Pancreas (tissue), 10 donors: Measurements from ENCODE around the gene IL6R. TPM values are rescaled to one million over a fixed set of nuclear protein-coding genes. Genes with fewer than 3 reads are reported as not detected.

Experiments
- ATAC-seq, 4 donors: fragments of 200-7000 bp; cut with Tn5 transposase; one replicate each; pipeline versions ENCODE4 v1.8.0 to v1.9.1; 2020; ENCODE audit warnings: mild to moderate bottlenecking in 4 of 4, moderate library complexity in 4 of 4
- DNase-seq, 6 donors: peaks; one replicate each; pipeline ENCODE4 v3.0.0-alpha.2; 2020
- FAIRE-seq: peaks from 2 replicates; lab custom pipeline; 2012; peaks lifted over from hg19 to GRCh38; lab: Jason Lieb, UNC
- H3K27ac ChIP-seq, 4 donors: fragments of 200-600 bp; sonication (generic); 1 replicate in 3 of 4; 2 replicates in 1 of 4; pipeline versions ENCODE4 v1.5.0 to v1.8.0; 2020
- H3K27me3 ChIP-seq, 4 donors: fragments of 200-600 bp; one replicate each; pipeline ENCODE4 v1.8.0; 2021
- H3K36me3 ChIP-seq, 3 donors: fragments of 200-600 bp; sonication (generic) in 1 of 3; one replicate each; pipeline versions ENCODE4 v1.5.0 to v1.8.0; 2020 to 2021
- H3K4me1 ChIP-seq, 3 donors: fragments of 200-600 bp; one replicate each; pipeline ENCODE4 v1.8.0; 2021
- H3K4me3 ChIP-seq, 4 donors: fragments of 200-600 bp; sonication (generic) in 2 of 4; one replicate each; pipeline versions ENCODE4 v1.5.0 to v1.8.0; 2020 to 2021
- H3K9me3 ChIP-seq, 4 donors: fragments of 200-600 bp; one replicate each; pipeline ENCODE4 v1.8.0; 2021
- CTCF ChIP-seq, 4 donors: fragments of 200-600 bp; sonication (generic) in 3 of 4; IDR thresholded peaks; one replicate each; pipeline versions ENCODE4 v1.5.0 to v1.8.0; 2021; ENCODE audit warnings: antibody characterized with exemption in 4 of 4
- WGBS, 2 donors: extraction: QIAGEN DNeasy Blood & Tissue Kit; methylation state at CpG; one replicate each; pipeline ENCODE4 v1.1.7; 2013; 5-methylcytosine and 5-hydroxymethylcytosine counted together
- intact Hi-C, 3 donors: fragments of 100-400 bp; cut with DNase I; formaldehyde crosslinking; loops; one replicate each; pipeline versions ENCODE4 v1.11.1 to v1.14.2; 2022
- polyA plus RNA-seq, 2 donors: library from polyadenylated mRNA; stranded (reverse); fragments of 200-250 nt; gene quantifications; one replicate each; pipeline ENCODE4 v1.2.3, GENCODE V29; 2013
- total RNA-seq, 6 donors: library from RNA; stranded (reverse); fragmentation: NEBNext Ultra II Directional in 4 of 6; extraction: Animal tissue kit (Norgen Biotek cat#: 25700) in 4 of 6; gene quantifications; one replicate each; pipeline versions ENCODE4 v1.2.1 to v1.2.4, GENCODE V29; 2021 to 2023
- donor health status: healthy with polysubstance abuse.
- donor health status: DM: no; HTN: no; CAD: no; lungs with moderate emphysema.
- donor health status: DM: no; HTN: no; CAD: no.
- donor health status: control.
- donor health status: control.
- donor health status: Bipolar disorder and iron deficiency.
- donor health status: DM: yes; HTN: yes; CAD: no.
- donor health status: DM: no; HTN: no; CAD: no.
- donor health status: DM: no; HTN: no; CAD: no.
- donor health status: DM: yes; HTN: yes; CAD: no.

Gene IL6R
- total and polyA plus RNA-seq, 8 donors, result 2.2 to 12.9 (median 7.1) TPM

- FAIRE-seq (no peak), DNase-seq (peak in 2 of 6 donors; percentile 67 to 70), ATAC-seq (peak in 3 of 4 donors; percentile 35 to 61 (median 46))
- Histone ChIP-seq H3K27ac (no peak within 1 kb of the TSS), H3K9me3 (no peaks in the 10 kb centered on the region), H3K36me3 (no peaks in the 10 kb centered on the region), H3K4me3 (peak within 1 kb of the TSS in 3 of 4 donors; percentile 11 to 48 (median 27)), H3K27me3 (peaks cover 0 to 16% (median 6%) of the 10 kb centered on the region in 4 donors), H3K4me1 (no peaks in the 10 kb centered on the region)
- TF ChIP-seq CTCF (IDR thresholded peaks at IDR 0.05), result no peak
- intact Hi-C loops, result no loop called here
- 5 to 8% methylated on average over 28 to 90 of the region's 90 CpGs for WGBS, 2 donors
Observed at GRCh38 chr1:154502066-154502743, 97.1 kb downstream of the IL6R start, which contains the start of the genes SHE and TDRD10. Gene SHE (minus strand): TSS chr1:154502412. CDS start chr1:154502026, 386 bp downstream. Gene TDRD10 (plus strand): TSS chr1:154502219. CDS start chr1:154506904, 4,685 bp downstream.

GRCh38 chr1:154502744-154503115, 97.6 kb downstream of the IL6R start:
- no peaks in the 10 kb centered on the region for H3K9me3 ChIP-seq
- intact Hi-C loops, result no loop called here
- H3K4me3 ChIP-seq, result peak overlapping the region in 2 of 4 donors; percentile 27 to 48
- H3K36me3 ChIP-seq, result no peaks in the 10 kb centered on the region
- H3K4me1 ChIP-seq, result no peaks in the 10 kb centered on the region
- DNase-seq (peak in 2 of 6 donors; percentile 23 to 61), ATAC-seq (peak in 2 of 4 donors; percentile 20 to 26), FAIRE-seq (no peak)
- no peak for TF ChIP-seq CTCF (IDR thresholded peaks at IDR 0.05)
- peaks cover 0 to 16% (median 6%) of the 10 kb centered on the region in 4 donors for H3K27me3 ChIP-seq
- no peak overlapping the region for H3K27ac ChIP-seq
- 22 to 27% methylated on average over 32 to 43 of the region's 43 CpGs for WGBS, 2 donors

GRCh38 chr1:154503898-154504297, 98.8 kb downstream of the IL6R start:
- Histone ChIP-seq H3K36me3 (no peaks in the 10 kb centered on the region), H3K27ac (no peak overlapping the region), H3K4me1 (no peaks in the 10 kb centered on the region), H3K4me3 (no peak overlapping the region), H3K27me3 (peaks cover 0 to 16% (median 6%) of the 10 kb centered on the region in 4 donors), H3K9me3 (no peaks in the 10 kb centered on the region)
- 73 to 76% methylated on average over 5 of the region's 5 CpGs for WGBS, 2 donors
- FAIRE-seq, result no peak
- no peak for TF ChIP-seq CTCF (IDR thresholded peaks at IDR 0.05)
- no peak for ATAC-seq
- DNase-seq, result no peak
- intact Hi-C loops, result no loop called here

- 80 to 89% methylated on average over 3 of the region's 3 CpGs for WGBS, 2 donors
- intact Hi-C loops, result no loop called here
Observed at GRCh38 chr1:154512760-154513159, 107.6 kb downstream of the IL6R start.

More at GRCh38 chr1:154512760-154513159, 107.6 kb downstream of the IL6R start:
- DNase-seq (no peak), ATAC-seq (no peak), FAIRE-seq (no peak)
- TF ChIP-seq CTCF (IDR thresholded peaks at IDR 0.05), result no peak
- Histone ChIP-seq H3K9me3 (no peaks in the 10 kb centered on the region), H3K4me1 (no peaks in the 10 kb centered on the region), H3K4me3 (no peak overlapping the region), H3K36me3 (no peaks in the 10 kb centered on the region), H3K27me3 (no peaks in the 10 kb centered on the region), H3K27ac (no peak overlapping the region)
